Measurements from ENCODE around the gene ZNF865. TPM values are rescaled to one million over a fixed set of nuclear protein-coding genes. Genes with fewer than 3 reads are reported as not detected.
A peak's percentile ranks its signal among the peaks of the same experiment; 100 is the strongest.

The ZNF865 gene
- total and polyA plus RNA-seq, 2 of the 8 experiments (the other 6 are each of a cell fraction or from before 2014, with no cell fraction given) = 3.5 to 13.6 TPM

DNA sequence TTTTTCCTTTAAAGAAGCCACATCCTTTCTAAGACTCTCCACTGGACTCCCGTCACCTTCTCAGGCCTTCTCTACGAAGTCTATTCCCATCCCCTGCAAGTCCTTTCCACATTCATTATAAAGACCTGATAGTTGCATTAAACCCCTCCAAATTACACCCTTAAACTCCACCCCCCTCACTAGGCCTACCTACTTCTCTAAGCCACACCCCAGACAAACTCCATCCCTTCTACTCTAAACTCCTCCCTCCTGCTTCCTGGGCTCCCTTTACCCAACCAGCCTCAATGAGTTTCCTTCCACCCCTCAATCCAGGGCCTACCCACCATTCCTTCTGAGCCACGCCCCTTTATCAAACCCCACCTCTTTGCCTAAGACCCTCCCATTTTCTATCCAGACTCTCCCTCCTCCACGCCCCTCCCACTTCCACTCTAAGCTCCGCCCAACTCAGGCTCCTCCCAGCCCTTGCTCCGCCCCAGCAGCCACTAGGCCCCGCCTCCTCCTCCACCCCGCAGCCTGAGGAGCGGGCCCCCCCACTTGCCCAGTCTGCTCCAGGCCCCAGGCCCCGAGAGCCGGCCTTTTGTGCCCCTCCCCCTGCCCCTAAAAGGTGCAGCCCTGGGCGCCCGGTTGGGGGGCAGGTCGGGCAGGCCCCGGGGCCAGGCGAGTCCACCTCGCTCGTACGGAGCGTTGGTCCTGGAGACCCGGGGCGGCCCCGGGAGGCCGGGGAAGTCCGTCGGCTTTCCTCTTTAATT, 6.6 kb upstream of the ZNF865 start (continued):
- TF ChIP-seq, protein P1, sequence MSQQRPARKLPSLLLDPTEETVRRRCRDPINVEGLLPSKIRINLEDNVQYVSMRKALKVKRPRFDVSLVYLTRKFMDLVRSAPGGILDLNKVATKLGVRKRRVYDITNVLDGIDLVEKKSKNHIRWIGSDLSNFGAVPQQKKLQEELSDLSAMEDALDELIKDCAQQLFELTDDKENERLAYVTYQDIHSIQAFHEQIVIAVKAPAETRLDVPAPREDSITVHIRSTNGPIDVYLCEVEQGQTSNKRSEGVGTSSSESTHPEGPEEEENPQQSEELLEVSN (IDR thresholded peaks at IDR 0.05) = no peak
- TF ChIP-seq ASH2L (IDR thresholded peaks at IDR 0.05; ENCODE audit: low read length) (no peak), HDAC2 (IDR thresholded peaks at IDR 0.05; ENCODE audit: borderline replicate concordance in 1 of 2, low read depth in 2 of 2, low read length in 2 of 2) (no peak), YY1 (IDR thresholded peaks at IDR 0.05; ENCODE audit: low read depth, low read length) (no peak), CEBPB (IDR thresholded peaks at IDR 0.05; ENCODE audit: low read depth, low read length) (no peak), EZH2 (IDR thresholded peaks at IDR 0.05; ENCODE audit: low read depth, low read length, severe bottlenecking) (no peak), BACH1 (IDR thresholded peaks at IDR 0.05; ENCODE audit: low read length) (no peak), POLR2AphosphoS5 (IDR thresholded peaks at IDR 0.05; ENCODE audit: low read depth, low read length) (peak; percentile 16; the same call in 1 of the 2 replicates), MAX (IDR thresholded peaks at IDR 0.05) (no peak)

All from H1 (cell line).